GM12873 (cell line): Measurements from ENCODE around the gene SH3PXD2B.

Source experiments
- TF ChIP-seq, protein P1 (sequence below): IDR thresholded peaks from 2 replicates; pipeline ENCODE4 v1.5.1; 2012; ENCODE audit warnings: low read depth, mild to moderate bottlenecking, moderate library complexity, low read length, control low read depth; ENCODE audit not compliant: insufficient read depth; ENCODE audit errors: missing control alignments

The SH3PXD2B gene

DNA sequence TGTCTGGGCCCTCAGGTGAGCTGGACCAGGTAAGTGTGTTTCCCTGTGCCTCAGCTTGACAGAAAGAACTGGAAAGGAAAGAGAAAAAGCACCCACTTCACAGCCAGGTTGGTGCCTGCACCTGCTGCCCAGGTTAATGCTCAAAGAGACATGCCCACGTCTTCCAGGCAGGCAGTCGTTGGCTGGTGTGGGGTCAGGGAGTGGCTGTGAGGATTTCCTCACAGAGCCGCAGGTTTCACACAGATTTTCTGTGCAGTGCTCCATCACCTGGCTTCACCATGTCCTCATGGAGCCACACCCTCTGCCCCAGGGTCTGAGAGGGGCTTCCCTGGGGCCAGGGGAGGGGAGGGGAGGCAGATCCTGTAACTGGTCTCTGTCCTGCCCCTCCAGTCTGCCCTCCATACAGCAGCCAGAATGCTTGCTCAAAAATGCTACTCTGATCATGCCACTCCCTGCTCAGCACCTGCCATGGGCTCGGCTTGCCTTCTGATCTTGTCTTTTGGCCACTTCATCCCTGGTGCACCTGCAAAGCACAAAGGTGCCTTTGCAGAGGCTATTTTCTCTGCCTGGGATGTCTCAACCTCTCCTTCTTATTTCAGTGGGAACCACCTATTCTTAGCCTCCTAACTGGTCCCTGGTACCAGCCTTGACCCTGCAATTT, 88.2 kb downstream of the SH3PXD2B start:
- TF ChIP-seq, protein P1, sequence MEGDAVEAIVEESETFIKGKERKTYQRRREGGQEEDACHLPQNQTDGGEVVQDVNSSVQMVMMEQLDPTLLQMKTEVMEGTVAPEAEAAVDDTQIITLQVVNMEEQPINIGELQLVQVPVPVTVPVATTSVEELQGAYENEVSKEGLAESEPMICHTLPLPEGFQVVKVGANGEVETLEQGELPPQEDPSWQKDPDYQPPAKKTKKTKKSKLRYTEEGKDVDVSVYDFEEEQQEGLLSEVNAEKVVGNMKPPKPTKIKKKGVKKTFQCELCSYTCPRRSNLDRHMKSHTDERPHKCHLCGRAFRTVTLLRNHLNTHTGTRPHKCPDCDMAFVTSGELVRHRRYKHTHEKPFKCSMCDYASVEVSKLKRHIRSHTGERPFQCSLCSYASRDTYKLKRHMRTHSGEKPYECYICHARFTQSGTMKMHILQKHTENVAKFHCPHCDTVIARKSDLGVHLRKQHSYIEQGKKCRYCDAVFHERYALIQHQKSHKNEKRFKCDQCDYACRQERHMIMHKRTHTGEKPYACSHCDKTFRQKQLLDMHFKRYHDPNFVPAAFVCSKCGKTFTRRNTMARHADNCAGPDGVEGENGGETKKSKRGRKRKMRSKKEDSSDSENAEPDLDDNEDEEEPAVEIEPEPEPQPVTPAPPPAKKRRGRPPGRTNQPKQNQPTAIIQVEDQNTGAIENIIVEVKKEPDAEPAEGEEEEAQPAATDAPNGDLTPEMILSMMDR = no peak

DNA sequence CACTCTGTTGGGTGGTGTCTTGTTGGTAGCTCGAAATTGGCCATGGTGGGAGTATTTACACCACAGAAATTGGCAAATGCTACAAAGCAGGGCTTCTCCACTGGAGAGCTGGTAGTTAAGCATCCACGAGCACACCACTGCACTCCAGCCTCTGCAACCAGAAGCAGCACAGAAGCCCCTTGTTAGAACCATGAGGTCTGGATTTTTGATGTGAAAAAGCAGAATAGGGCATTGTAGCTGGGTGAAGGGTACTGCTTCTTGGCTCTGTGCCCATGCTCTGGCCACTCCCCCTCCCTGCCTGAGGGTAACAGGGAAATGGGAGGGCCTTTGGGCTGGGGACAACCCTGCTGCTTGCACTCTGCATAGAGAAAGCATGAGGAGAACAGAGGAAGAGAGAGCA, 89.6 kb downstream of the SH3PXD2B start:
- TF ChIP-seq, protein P1 = no peak

DNA sequence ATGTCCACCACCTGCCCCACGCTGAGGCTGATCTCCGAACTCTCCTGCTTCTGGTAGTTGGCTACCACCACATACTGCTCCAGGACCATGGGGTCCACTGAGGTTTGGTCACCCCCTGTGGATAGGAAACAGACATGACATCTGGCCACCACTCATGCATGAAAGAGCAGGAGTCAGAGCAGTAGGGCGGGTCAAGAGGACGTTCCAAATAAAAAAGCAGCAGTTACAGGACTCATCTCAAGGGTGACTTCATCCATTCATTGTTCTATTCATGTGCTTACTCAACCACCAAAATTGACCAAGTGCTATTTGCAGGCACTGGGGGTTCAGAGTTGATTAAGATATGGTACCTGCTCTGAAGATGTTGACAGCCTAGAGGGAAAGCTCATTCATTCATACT, 91.6 kb downstream of the SH3PXD2B start:
- TF ChIP-seq, protein P1 = no peak

DNA sequence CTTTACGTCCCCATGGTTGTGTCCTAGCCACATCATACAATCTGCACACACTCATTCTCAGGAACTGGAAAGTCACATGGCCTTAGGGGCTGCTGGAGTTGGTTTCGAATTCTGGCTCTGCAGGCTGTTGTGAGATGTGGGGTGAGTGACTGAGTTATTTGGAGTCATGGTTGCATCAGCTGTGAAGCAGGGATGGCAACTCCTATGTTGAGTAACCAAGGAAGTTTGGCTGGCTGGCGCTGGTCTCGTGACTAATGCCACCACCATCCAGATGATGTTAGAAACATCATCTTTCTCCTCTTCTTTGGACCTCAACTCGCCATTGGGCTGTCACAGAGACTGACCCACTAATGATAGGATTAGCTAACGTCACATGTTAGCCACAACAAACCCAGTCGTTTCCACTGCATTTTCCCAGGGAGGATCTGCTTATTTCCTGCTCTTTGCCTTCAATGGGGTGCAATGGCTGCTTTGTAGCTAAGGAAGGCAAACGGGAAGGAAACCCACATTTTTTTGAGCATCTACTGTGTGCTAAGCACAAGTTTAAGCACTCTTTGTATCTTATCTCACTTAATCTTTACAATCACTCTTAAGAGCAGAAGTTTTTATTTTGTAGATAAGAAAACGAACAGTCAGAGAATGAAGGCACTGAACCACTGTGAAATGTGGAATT, 92.6 kb downstream of the SH3PXD2B start:
- TF ChIP-seq, protein P1 = no peak

DNA sequence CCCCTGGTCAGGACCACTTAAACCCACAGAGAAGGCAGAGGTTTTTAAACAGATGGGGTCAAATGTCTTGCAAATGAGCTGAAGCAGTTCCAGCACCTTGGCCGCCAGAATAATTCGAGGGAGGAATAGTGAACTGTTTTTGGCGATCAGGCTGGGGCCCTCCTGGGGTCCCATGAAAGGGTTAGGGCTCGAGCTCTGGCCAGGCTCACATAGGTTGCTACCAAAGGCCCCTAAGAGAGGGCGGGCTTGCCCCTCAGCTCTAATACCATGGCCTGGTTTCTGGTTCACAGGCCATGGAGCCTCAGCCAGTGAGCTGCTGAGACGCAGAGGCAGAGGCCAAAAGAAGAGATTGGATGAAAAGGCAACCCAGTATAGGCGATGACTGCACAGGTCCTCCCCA, 96.0 kb downstream of the SH3PXD2B start:
- TF ChIP-seq, protein P1 = no peak

DNA sequence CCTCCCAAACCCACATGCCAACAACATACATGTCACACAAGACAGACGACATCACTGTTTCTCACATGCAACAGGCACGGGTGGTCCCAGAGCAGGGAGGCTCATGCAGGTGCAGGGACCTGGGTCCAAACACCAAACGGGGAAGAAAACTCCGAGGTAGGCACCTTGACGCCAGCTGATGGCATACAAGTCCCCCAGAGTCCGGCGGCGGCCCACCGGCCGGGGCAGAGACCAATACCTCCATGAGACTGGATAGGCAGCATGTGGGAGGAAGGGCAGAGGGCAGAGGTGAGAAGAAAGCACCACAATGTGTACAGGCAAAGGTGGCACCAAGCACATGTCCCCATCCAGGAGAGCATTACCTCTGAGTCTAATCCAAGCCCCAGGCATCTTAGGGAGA, 97.8 kb downstream of the SH3PXD2B start:
- TF ChIP-seq, protein P1 = no peak

DNA sequence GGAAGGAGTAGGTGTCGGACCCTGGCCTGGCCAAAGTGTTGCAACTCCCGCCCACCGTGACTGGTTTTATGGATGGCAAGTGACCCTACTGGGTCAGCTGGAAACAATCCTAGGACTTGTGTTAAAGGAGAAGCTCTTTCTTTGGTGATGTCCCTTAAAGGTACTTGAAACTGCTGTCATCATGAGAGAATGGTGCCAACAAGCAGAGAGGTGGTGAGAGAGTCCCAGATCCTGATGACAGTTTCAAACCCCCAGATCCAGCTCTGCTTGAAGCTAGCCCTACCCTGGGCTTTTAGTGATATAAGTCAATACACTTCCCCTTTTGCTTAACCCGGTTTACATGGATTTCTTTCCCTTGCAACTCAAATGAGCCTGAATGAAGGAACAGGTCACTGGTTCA, 98.3 kb downstream of the SH3PXD2B start:
- TF ChIP-seq, protein P1 = no peak
